Heart left ventricle (tissue), 16 donors: Measurements from ENCODE around the gene ASCL2. TPM values are rescaled to one million over a fixed set of nuclear protein-coding genes. Genes with fewer than 3 reads are reported as not detected.

Experiments
- ATAC-seq, 4 donors: fragments of 200-7000 bp; cut with Tn5 transposase; one replicate each; pipeline ENCODE4 v1.9.1; 2020 to 2022; ENCODE audit warnings: moderate library complexity in 4 of 4, mild to moderate bottlenecking in 3 of 4, moderate number of reproducible peaks in 1 of 4
- DNase-seq, 5 donors: peaks; one replicate each; pipeline ENCODE4 v3.0.0-alpha.2; 2020
- H3K27ac ChIP-seq, 12 donors: fragments of 200-600 bp; sonication (generic) in 4 of 12; one replicate each; pipeline versions ENCODE4 v1.5.0 to v1.8.0; 2016 to 2022; ENCODE audit warnings: mild to moderate bottlenecking in 2 of 12
- H3K27me3 ChIP-seq, 9 donors: fragments of 200-600 bp; sonication (generic) in 2 of 9; one replicate each; pipeline versions ENCODE4 v1.5.1 to v1.8.0; 2016 to 2022; ENCODE audit warnings: mild to moderate bottlenecking in 3 of 9
- H3K36me3 ChIP-seq, 9 donors: fragments of 200-600 bp; sonication (generic) in 2 of 9; one replicate each; pipeline versions ENCODE4 v1.5.0 to v1.8.0; 2018 to 2022; ENCODE audit warnings: mild to moderate bottlenecking in 2 of 9
- H3K4me1 ChIP-seq, 12 donors: fragments of 200-600 bp; sonication (generic) in 4 of 12; one replicate each; pipeline versions ENCODE4 v1.5.0 to v1.8.0; 2016 to 2022; ENCODE audit warnings: mild to moderate bottlenecking in 3 of 12
- H3K4me3 ChIP-seq, 12 donors: fragments of 200-600 bp; sonication (generic) in 4 of 12; one replicate each; pipeline versions ENCODE4 v1.5.0 to v1.8.0; 2017 to 2022; ENCODE audit warnings: mild to moderate bottlenecking in 9 of 12, moderate library complexity in 4 of 12
- H3K9me3 ChIP-seq, 12 donors: fragments of 200-600 bp; sonication (generic) in 4 of 12; one replicate each; pipeline versions ENCODE4 v1.5.0 to v1.8.0; 2016 to 2022; ENCODE audit warnings: mild to moderate bottlenecking in 1 of 12
- CTCF ChIP-seq, 12 donors: fragments of 200-600 bp; sonication (generic) in 4 of 12; IDR thresholded peaks; one replicate each; pipeline versions ENCODE4 v1.5.0 to v1.8.0; 2018 to 2022; ENCODE audit warnings: antibody characterized with exemption in 12 of 12, mild to moderate bottlenecking in 5 of 12
- POLR2A ChIP-seq, 2 donors: fragments of 450-650 bp; IDR thresholded peaks; one replicate each; pipeline ENCODE4 v1.6.1; 2017; ENCODE audit warnings: antibody characterized with exemption in 2 of 2, mild to moderate bottlenecking in 2 of 2, moderate library complexity in 2 of 2
- WGBS, 4 donors: extraction: QIAGEN DNeasy Blood & Tissue Kit in 2 of 4; methylation state at CpG; one replicate each; pipeline versions ENCODE4 v1.1.5 to v1.1.7; 2013 to 2018; 5-methylcytosine and 5-hydroxymethylcytosine counted together
- intact Hi-C, 10 donors: fragments of 100-400 bp; cut with DNase I; formaldehyde crosslinking; loops; one replicate each; pipeline versions ENCODE4 v1.11.1 to v1.14.2; 2022
- polyA plus RNA-seq, 2 donors: library from polyadenylated mRNA; stranded (reverse); fragments of 200-250 nt; gene quantifications; one replicate each; pipeline ENCODE4 v1.2.3, GENCODE V29; 2013
- total RNA-seq, 9 donors: library from RNA; depleted of rRNA in 2 of 9; stranded (reverse); fragments of >200 nt in 2 of 9; fragmentation: NEBNext Ultra II Directional in 3 of 9; extraction: Animal tissue kit (Norgen Biotek cat#: 25700) in 3 of 9; gene quantifications; one replicate each; pipeline versions ENCODE4 v1.1.0 to v1.2.4, GENCODE V29; 2016 to 2023
- donor health status: ischemic (EF 13 %, LVEDD 7.1; RV severe dilation, severe dysfunction).
- donor health status: healthy with polysubstance abuse.
- donor health status: DM: no; HTN: yes; CAD: no.
- donor health status: DM: no; HTN: no; CAD: no.
- donor health status: ischemic (EF 25% LVEDD 6.9; RV normal size, moderate dysfunction).
- donor health status: ischemic (EF 25% LVEDD 5.7; RV mildly dilated, moderate dysfunction).
- donor health status: healthy.
- donor health status: DM: yes; HTN: yes; CAD: no.
- donor health status: ischemic (EF 35%, LVEDD 5.7; RV mildly dilated, moderate dysfunction).
- donor health status: nonischemic (EF 11% LVEDD 7.7; RV severe dilation, severe dysfunction).
- donor health status: DM: yes; HTN: yes; CAD: no.
- donor health status: PGD.
- donor health status: ischemic (EF 29% LVEDD 5.4; RV normal size, mild dysfunction).
- donor health status: nonischemic (EF 23%, LVEDD 6.1; RV moderate dilation, normal function).

The ASCL2 gene
- total and polyA plus RNA-seq, 11 donors, result 0.07 to 2.3 (median 0.43) TPM; not detected in 7

- DNase-seq (peak in 2 of 5 donors; percentile 9 to 44), ATAC-seq (no peak)
- Histone ChIP-seq H3K4me3 (no peak overlapping the region), H3K27me3 (peaks cover 0 to 24% (median 0%) of the 10 kb centered on the region in 9 donors), H3K27ac (no peak overlapping the region), H3K9me3 (peaks cover 0 to 9% (median 0%) of the 10 kb centered on the region in 12 donors), H3K4me1 (no peaks in the 10 kb centered on the region), H3K36me3 (no peaks in the 10 kb centered on the region)
- 85 to 90% (median 88%) methylated on average over 17 to 31 of the region's 31 CpGs for WGBS, 4 donors
- TF ChIP-seq POLR2A (IDR thresholded peaks at IDR 0.05), result no peak
- TF ChIP-seq CTCF (IDR thresholded peaks at IDR 0.05), result no peak
- intact Hi-C loops, result no loop called here
Measured at GRCh38 chr11:2256951-2257700, 13.3 kb downstream of the ASCL2 start.

- DNase-seq (peak in 1 of 5 donors; percentile 24), ATAC-seq (no peak)
- intact Hi-C loops, result no loop called here
- Histone ChIP-seq H3K27me3 (peaks cover 0 to 18% (median 0%) of the 10 kb centered on the region in 9 donors), H3K4me3 (no peak overlapping the region), H3K4me1 (no peaks in the 10 kb centered on the region), H3K27ac (no peak overlapping the region), H3K36me3 (no peaks in the 10 kb centered on the region), H3K9me3 (peaks cover 0 to 9% (median 0%) of the 10 kb centered on the region in 12 donors)
- no peak for TF ChIP-seq POLR2A (IDR thresholded peaks at IDR 0.05)
- TF ChIP-seq CTCF (IDR thresholded peaks at IDR 0.05), result no peak
- WGBS, 4 donors, result 80 to 88% (median 84%) methylated on average over 9 to 14 of the region's 14 CpGs
Measured at GRCh38 chr11:2256293-2256913, 14.0 kb downstream of the ASCL2 start.

- Histone ChIP-seq H3K27me3 (peaks cover 0 to 17% (median 0%) of the 10 kb centered on the region in 9 donors), H3K27ac (no peak overlapping the region), H3K4me1 (no peaks in the 10 kb centered on the region), H3K4me3 (no peak overlapping the region), H3K36me3 (no peaks in the 10 kb centered on the region), H3K9me3 (peaks cover 0 to 9% (median 0%) of the 10 kb centered on the region in 12 donors)
- no peak for TF ChIP-seq POLR2A (IDR thresholded peaks at IDR 0.05)
- no peak for TF ChIP-seq CTCF (IDR thresholded peaks at IDR 0.05)
- intact Hi-C loops, result no loop called here
- no peak for ATAC-seq
- WGBS, 4 donors, result 61 to 70% (median 65%) methylated on average over 6 of the region's 6 CpGs
- DNase-seq, result no peak
Measured at GRCh38 chr11:2252018-2252417, 18.4 kb downstream of the ASCL2 start.

GRCh38 chr11:2251138-2251537, 19.2 kb downstream of the ASCL2 start:
- intact Hi-C loops, result no loop called here
- Histone ChIP-seq H3K36me3 (no peaks in the 10 kb centered on the region), H3K4me1 (no peaks in the 10 kb centered on the region), H3K4me3 (no peak overlapping the region), H3K27ac (no peak overlapping the region), H3K27me3 (peaks cover 0 to 17% (median 0%) of the 10 kb centered on the region in 9 donors), H3K9me3 (peaks cover 0 to 9% (median 0%) of the 10 kb centered on the region in 12 donors)
- 92 to 96% (median 95%) methylated on average over 6 of the region's 6 CpGs for WGBS, 4 donors
- DNase-seq (peak in 1 of 5 donors; percentile 22), ATAC-seq (no peak)
- TF ChIP-seq CTCF (IDR thresholded peaks at IDR 0.05) (no peak), POLR2A (IDR thresholded peaks at IDR 0.05) (no peak)
